HUES6 (cell line): ENCODE measurements around the gene PGLYRP2.

Experiments used
- H3K27ac ChIP-seq: 2 replicates; pipeline ENCODE4 v1.7.0; 2013; ENCODE audit warnings: low read depth, mild to moderate bottlenecking, low read length, inconsistent platforms
- H3K27me3 ChIP-seq: 2 replicates; pipeline ENCODE4 v1.6.1; 2013; ENCODE audit warnings: low read length; ENCODE audit not compliant: control insufficient read depth, insufficient read depth
- H3K36me3 ChIP-seq: 2 replicates; pipeline ENCODE4 v1.6.1; 2013; ENCODE audit warnings: low read length; ENCODE audit not compliant: control insufficient read depth, insufficient read depth
- H3K4me1 ChIP-seq: 2 replicates; pipeline ENCODE4 v1.6.1; 2013; ENCODE audit warnings: low read length; ENCODE audit not compliant: control insufficient read depth, insufficient read depth
- H3K4me3 ChIP-seq: 2 replicates; pipeline ENCODE4 v1.5.1; 2013; ENCODE audit warnings: low read depth, low read length
- H3K9ac ChIP-seq: one replicate; pipeline ENCODE4 v1.6.1; 2013; ENCODE audit warnings: mild to moderate bottlenecking, low read length
- H3K9me3 ChIP-seq: 2 replicates; pipeline ENCODE4 v1.6.1; 2013; ENCODE audit warnings: low read depth, low read length; ENCODE audit not compliant: control insufficient read depth, insufficient read depth

The PGLYRP2 gene

GRCh38 chr19:15453091-15453578 is 26.2 kb downstream of the PGLYRP2 start:
- Histone ChIP-seq H3K27ac (no peak overlapping the region), H3K27me3 (peaks cover 56% of the 10 kb centered on the region), H3K4me1 (peaks cover 23% of the 10 kb centered on the region), H3K4me3 (peak overlapping the region; percentile 66), H3K9me3 (no peaks in the 10 kb centered on the region), H3K9ac (peak overlapping the region; percentile 38), H3K36me3 (no peaks in the 10 kb centered on the region)

- Histone ChIP-seq H3K27me3 (peaks cover 49% of the 10 kb centered on the region), H3K9me3 (no peaks in the 10 kb centered on the region), H3K36me3 (no peaks in the 10 kb centered on the region), H3K27ac (no peak overlapping the region), H3K9ac (peak overlapping the region; percentile 38), H3K4me1 (peaks cover 18% of the 10 kb centered on the region), H3K4me3 (peak overlapping the region; percentile 66)
These were observed 26.9 kb downstream of the PGLYRP2 start for GRCh38 chr19:15452111-15453047.

GRCh38 chr19:15450528-15450890 is 28.8 kb downstream of the PGLYRP2 start:
- Histone ChIP-seq H3K27me3 (peaks cover 30% of the 10 kb centered on the region), H3K9me3 (no peaks in the 10 kb centered on the region), H3K36me3 (no peaks in the 10 kb centered on the region), H3K27ac (no peak overlapping the region), H3K4me3 (peak overlapping the region; percentile 60; the same call in 1 of the 2 replicates), H3K4me1 (peaks cover 15% of the 10 kb centered on the region; the same call in 1 of the 2 replicates), H3K9ac (no peak overlapping the region)

- H3K27me3 ChIP-seq = peaks cover 23% of the 10 kb centered on the region
- H3K36me3 ChIP-seq = no peaks in the 10 kb centered on the region
- no peak within 1 kb of the TSS for H3K9ac ChIP-seq
- H3K9me3 ChIP-seq = no peaks in the 10 kb centered on the region
- peak within 1 kb of the TSS; percentile 62 for H3K4me3 ChIP-seq
- no peak within 1 kb of the TSS for H3K27ac ChIP-seq
- peaks cover 15% of the 10 kb centered on the region; the same call in 1 of the 2 replicates for H3K4me1 ChIP-seq
These were observed 29.4 kb downstream of the PGLYRP2 start, which contains the start of gene WIZ for GRCh38 chr19:15449620-15450527. TSS of gene WIZ (minus strand) at chr19:15449956. CDS start at chr19:15448307, 1,649 bp downstream.

- H3K9me3 ChIP-seq = no peaks in the 10 kb centered on the region
- peaks cover 15% of the 10 kb centered on the region for H3K27me3 ChIP-seq
- no peaks in the 10 kb centered on the region for H3K36me3 ChIP-seq
- H3K4me3 ChIP-seq = peak overlapping the region; percentile 62
- no peak overlapping the region for H3K9ac ChIP-seq
- H3K27ac ChIP-seq = no peak overlapping the region
- peaks cover 15% of the 10 kb centered on the region; the same call in 1 of the 2 replicates for H3K4me1 ChIP-seq
These were observed 30.3 kb downstream of the PGLYRP2 start for GRCh38 chr19:15448778-15449619.

GRCh38 chr19:15448044-15448777 is 31.1 kb downstream of the PGLYRP2 start:
- no peaks in the 10 kb centered on the region for H3K9me3 ChIP-seq
- H3K27ac ChIP-seq = no peak overlapping the region
- H3K4me1 ChIP-seq = peaks cover 15% of the 10 kb centered on the region; the same call in 1 of the 2 replicates
- H3K27me3 ChIP-seq = peaks cover 7% of the 10 kb centered on the region
- H3K36me3 ChIP-seq = no peaks in the 10 kb centered on the region
- H3K4me3 ChIP-seq = peak overlapping the region; percentile 62; the same call in 1 of the 2 replicates
- no peak overlapping the region for H3K9ac ChIP-seq

- H3K27ac ChIP-seq = no peak overlapping the region
- no peak overlapping the region for H3K4me3 ChIP-seq
- H3K4me1 ChIP-seq = peaks cover 10% of the 10 kb centered on the region; the same call in 1 of the 2 replicates
- H3K9me3 ChIP-seq = no peaks in the 10 kb centered on the region
- H3K36me3 ChIP-seq = no peaks in the 10 kb centered on the region
- H3K9ac ChIP-seq = no peak overlapping the region
- H3K27me3 ChIP-seq = no peaks in the 10 kb centered on the region
These were observed 32.2 kb downstream of the PGLYRP2 start for GRCh38 chr19:15447057-15447456.

GRCh38 chr19:15445807-15446376 is 33.4 kb downstream of the PGLYRP2 start:
- no peaks in the 10 kb centered on the region for H3K9me3 ChIP-seq
- H3K27ac ChIP-seq = no peak overlapping the region
- no peak overlapping the region for H3K4me3 ChIP-seq
- H3K9ac ChIP-seq = no peak overlapping the region
- H3K27me3 ChIP-seq = no peaks in the 10 kb centered on the region
- no peaks in the 10 kb centered on the region for H3K36me3 ChIP-seq
- peaks cover 4% of the 10 kb centered on the region; the same call in 1 of the 2 replicates for H3K4me1 ChIP-seq

GRCh38 chr19:15445227-15445605 is 34.1 kb downstream of the PGLYRP2 start:
- no peak overlapping the region for H3K27ac ChIP-seq
- peaks cover 4% of the 10 kb centered on the region; the same call in 1 of the 2 replicates for H3K4me1 ChIP-seq
- no peaks in the 10 kb centered on the region for H3K27me3 ChIP-seq
- no peak overlapping the region for H3K4me3 ChIP-seq
- H3K36me3 ChIP-seq = no peaks in the 10 kb centered on the region
- H3K9me3 ChIP-seq = no peaks in the 10 kb centered on the region
- no peak overlapping the region for H3K9ac ChIP-seq
